GM19035 (cell line): Measurements from ENCODE around the gene TMEM247.

Source experiments
- ATAC-seq: cut with Tn5 transposase; IDR thresholded peaks from one replicate; pipeline ENCODE4 v1.9.1; 2021; ENCODE audit not compliant: unreplicated experiment

TMEM247 gene

GRCh38 chr2:46488389-46488788 is 9.0 kb downstream of the TMEM247 start:
- no peak for ATAC-seq

- ATAC-seq = no peak
Measured at GRCh38 chr2:46489423-46490174, 10.2 kb downstream of the TMEM247 start.

DNA sequence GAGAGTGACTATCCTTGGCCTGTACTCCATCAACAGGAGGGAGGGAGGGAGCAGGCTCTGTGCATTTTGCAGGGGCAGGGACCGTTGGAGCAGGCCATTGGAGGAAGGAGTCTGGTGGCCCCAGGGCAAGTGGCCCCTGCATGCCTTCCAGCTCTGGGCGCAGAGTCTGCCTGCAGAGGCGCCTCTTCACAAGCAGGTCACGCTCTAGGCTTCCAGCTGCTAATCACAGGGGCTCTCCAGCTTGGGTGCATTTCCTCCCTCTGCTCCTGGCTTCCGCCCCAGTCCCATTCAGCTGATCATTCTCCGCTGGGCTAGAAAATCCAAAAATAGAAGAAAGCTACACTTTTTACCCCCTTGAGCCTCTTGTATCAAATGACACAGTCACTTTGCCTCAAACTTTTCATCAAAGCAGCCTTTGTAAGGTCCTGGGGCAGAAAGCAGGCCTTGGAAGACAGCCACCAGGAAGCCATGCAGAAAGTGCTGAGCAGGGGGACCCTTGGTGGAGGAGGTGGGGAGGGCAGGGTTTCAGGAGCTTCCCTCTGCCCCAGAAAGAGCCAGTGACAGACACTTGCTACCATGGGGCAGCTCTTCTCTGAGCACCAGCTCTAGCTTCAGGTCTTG is 11.3 kb downstream of the TMEM247 start:
- no peak for ATAC-seq

DNA sequence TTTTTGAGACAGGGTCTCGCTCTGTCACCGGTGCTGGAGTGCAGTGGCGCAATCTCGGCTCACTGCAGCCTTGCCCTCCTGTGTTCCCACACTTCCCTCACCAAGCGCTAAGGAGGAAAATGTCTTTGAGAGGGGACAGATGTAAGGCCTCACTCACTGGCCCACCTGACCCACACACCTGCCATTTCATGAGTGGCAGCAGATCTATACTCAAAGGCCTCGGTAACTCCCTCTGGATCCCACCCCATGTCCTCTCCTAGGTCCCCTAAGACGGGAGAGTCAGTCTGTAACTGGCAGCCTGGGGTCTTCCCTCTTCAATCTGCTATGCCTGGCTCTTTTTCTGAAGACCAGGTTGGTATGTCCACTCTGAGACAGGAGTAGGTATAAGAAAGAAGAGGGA is 12.9 kb downstream of the TMEM247 start:
- no peak for ATAC-seq

- ATAC-seq = peak; percentile 77
Measured at GRCh38 chr2:46493241-46493970, 14.0 kb downstream of the TMEM247 start.

DNA sequence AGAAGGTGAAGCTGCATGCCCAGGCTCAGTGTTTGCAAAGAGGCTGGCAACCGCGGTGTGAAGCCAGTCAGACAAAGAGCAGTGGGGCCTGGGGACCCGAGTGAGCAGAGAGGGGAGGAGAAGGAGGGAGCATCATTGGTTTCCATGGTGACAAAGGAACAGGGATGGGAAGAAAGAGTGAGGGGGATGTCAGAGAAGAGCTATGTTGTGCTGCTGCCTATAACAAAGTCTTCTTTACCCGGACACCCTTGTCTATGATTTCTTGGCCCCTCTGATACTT is 14.5 kb downstream of the TMEM247 start:
- ATAC-seq = no peak

DNA sequence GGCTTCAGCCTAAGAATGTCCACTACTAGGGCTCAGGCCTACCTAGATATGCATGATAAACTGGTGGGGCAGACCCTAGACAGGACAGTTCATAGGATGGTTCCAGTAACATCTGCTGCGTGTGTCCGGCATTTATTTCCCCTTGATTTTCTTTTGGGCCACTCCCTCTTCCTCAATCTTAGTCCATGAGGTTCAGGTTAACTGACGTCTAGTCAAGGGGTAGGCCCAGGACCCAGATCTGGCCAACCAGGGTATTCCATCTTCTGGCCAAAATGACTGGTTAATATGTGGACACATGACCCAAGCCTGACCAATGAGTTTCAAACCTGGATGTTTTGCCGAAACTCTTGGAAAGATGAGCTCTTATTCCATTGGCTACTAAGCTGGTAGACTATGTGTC is 15.2 kb downstream of the TMEM247 start:
- ATAC-seq = no peak

- no peak for ATAC-seq
Measured at GRCh38 chr2:46495231-46496030, 16.1 kb downstream of the TMEM247 start.

DNA sequence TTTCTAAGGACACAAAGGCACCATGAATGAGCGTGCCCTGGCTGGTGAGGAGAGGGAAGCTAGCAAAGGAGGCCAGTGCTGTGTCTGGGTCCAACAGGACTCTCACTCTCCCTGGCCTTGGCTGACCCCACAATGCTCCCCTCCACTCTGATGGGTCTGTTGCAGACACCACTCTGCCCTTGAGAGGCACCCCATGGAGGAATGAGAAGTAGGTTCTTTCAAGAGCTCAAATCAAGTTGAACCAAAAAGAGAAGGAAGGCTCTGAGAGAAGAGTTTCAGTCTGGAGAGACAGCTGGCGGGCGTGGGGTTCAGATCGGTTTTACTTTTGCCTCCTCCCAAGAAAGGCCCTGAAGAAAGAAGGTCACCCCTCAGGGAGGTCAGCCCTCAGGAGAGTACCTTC is 18.4 kb downstream of the TMEM247 start:
- no peak for ATAC-seq

- no peak for ATAC-seq
Measured at GRCh38 chr2:46498681-46499080, 19.3 kb downstream of the TMEM247 start.

DNA sequence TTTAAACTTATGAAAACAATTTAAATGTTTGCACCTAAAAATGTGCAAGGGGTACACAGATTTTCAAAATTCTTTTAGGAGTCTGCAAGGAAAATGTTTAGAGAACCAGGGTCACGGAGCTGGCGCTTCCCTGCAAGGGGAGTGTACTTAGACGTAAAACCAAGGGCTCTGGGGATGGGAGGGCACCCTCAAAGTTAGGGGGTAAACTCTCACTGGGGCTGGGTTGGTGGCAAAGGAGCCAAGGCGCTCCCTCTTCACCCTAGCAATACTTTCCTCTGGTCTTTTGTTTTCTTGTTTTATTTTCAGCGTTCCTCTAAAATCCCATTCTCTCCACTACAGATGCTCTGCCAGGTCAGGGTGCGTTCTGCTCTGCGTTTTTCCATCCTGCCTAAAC is 20.0 kb downstream of the TMEM247 start:
- ATAC-seq = no peak

DNA sequence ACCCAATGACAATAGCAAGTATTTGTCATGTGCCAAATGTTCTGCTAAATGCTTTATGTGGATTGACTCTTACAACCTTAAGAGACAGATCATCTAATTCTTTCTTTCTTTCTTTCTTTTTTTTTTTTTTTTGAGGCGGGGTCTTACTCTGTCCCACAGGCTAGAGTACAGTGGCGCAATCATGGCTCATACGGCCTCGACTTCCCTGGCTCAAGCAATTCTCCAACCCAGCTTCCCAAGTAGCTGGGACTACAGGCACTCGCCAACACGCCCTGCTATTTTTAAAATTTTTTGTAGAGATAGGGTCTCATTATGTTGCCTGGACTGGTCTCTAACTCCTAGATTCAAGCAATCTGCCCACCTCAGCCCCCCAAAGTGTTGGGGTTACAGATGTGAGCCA is 21.4 kb downstream of the TMEM247 start:
- ATAC-seq = no peak

- no peak for ATAC-seq
Measured at GRCh38 chr2:46502291-46502885, 23.0 kb downstream of the TMEM247 start.

DNA sequence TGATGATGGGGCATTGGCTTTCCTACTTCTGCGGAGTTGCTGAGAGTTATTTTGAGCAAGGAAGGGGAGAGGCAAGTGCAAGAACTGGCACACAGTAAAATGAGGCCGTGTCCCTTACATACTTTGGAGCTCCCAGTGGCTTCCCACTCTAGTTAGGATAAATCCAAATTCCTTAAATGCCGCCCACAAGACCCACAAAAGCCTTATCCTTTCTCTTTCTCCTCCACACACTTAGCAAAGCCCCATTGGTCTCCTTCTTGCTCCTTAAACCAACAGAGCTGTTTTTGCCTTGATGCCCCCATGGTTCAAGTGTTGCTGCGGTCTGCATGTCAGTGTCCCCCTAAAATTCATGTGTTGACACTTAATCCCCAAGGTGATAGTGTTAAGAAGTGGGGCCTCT is 24.3 kb downstream of the TMEM247 start:
- ATAC-seq = no peak

GRCh38 chr2:46504221-46504620 is 24.9 kb downstream of the TMEM247 start:
- no peak for ATAC-seq

DNA sequence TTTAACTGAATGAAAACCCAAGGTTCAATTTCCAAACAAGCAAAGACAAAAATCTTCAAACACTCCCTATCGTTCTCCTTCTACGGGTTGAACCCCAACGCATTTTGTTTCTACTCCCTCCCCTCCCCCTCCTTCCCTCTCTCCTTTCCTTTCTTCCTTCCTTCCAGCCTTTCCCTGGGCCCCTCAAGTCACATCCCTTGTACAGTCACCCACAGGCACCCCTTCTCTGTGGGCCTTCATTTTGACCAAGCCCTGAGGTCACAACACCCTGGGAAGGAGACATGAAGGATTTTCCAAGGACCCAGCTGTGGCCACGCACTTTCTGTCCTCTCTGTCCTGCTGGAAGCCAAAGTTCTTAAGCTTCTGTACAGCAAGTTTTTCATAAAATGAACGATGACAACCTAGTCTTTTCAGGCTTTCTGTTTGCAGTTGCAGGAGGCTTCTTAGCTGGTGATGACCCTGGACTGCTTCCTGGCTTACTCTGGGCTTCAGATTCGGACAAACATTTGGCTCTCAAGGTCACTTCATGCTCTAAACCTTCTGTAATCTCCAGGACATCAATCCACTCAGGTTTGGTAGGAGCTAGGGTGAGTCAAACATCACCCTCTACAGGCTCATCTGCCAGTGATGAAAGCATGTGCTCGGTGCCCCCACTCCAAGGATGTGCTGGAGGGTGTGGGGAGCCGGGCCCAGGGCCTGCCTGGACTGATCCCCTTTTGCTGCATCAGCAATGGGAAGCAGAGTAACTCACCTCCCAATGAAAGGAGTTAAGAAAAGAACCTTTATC is 25.5 kb downstream of the TMEM247 start:
- ATAC-seq = no peak

DNA sequence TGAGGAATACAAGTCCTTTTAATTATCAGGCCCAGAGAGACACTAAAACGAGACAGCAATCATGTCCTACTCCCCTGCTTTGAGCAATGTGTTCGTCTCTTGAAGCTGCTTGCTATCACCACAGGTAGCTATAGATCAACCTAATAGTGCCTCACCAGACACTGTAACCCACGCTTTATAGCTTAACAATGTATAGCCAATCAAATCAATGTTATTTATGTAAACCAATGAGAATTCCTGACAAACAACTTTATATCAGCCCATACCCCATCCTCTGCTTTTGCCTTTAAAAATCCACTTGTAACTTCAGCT is 26.1 kb downstream of the TMEM247 start:
- ATAC-seq = no peak

- no peak for ATAC-seq
Measured at GRCh38 chr2:46506131-46506706, 26.9 kb downstream of the TMEM247 start.

- no peak for ATAC-seq
Measured at GRCh38 chr2:46508312-46508711, 28.9 kb downstream of the TMEM247 start.

GRCh38 chr2:46508759-46509158 is 29.4 kb downstream of the TMEM247 start:
- no peak for ATAC-seq
